ENCODE measurements around the gene MRI1.

DNA sequence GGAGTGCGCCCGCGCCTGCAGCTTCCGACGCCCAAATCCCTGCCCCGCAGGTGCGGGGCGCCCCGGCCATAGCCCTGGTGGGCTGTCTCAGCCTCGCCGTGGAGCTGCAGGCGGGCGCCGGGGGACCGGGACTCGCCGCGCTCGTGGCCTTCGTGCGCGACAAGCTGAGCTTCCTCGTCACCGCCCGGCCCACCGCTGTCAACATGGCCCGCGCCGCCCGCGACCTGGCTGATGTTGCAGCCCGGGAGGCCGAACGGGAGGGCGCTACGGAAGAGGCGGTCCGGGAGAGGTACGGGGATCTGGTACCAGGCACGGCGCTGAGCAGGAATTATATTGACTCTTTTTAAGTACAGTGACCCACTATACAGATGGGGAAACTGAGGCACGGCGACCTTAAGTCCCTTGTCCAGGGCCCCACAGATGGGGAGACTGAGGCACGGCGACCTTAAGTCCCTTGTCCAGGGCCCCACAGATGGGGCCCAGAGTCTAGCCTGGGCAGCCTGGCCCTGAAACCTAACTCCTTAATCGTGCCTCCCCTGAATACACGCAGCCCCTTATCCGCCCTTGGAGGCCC lies 586 bp downstream of the MRI1 start:
- TF ChIP-seq CTCF (IDR thresholded peaks at IDR 0.05; ENCODE audit: borderline replicate concordance, extremely low read depth, low read length, poor library complexity, severe bottlenecking) (no peak), EZH2 (IDR thresholded peaks at IDR 0.05; ENCODE audit: borderline replicate concordance, low read depth, low read length, severe bottlenecking) (no peak)

All from DND-41 (cell line).